Measurements from ENCODE around the gene RBM46. TPM values are rescaled to one million over a fixed set of nuclear protein-coding genes. Genes with fewer than 3 reads are reported as not detected.
A peak's percentile ranks its signal among the peaks of the same experiment; 100 is the strongest.

Gene RBM46
- total RNA-seq, 6 donors from 2014 or later: not detected

DNA sequence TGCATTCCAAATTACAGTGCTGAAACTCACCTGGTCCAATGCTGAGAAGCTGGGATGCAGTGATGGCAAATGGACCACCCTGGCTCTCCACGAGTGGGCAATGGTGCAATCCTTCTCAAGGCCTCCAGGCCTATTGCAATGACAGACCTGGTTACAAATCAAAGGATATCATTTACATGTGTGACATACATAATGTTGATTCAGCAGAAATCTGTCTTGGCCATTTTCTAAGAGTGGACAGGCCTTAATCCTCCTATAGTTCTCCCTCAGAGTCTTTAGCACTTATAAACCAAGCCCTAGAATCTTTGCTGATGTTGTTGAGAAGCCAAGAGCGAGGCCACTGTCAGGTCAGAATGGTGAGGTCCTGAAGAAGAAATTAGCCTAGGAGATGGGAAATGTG, 20.2 kb upstream of the RBM46 start:
- ATAC-seq (ENCODE audit: low FRiP score in 2 of 2) (no peak), DNase-seq (no peak)
- Histone ChIP-seq H3K9me3 (no peaks in the 10 kb centered on the region), H3K36me3 (no peaks in the 10 kb centered on the region), H3K27ac (no peak overlapping the region), H3K27me3 (no peaks in the 10 kb centered on the region), H3K4me1 (no peaks in the 10 kb centered on the region), H3K4me3 (no peak overlapping the region)
- WGBS, 2 donors: 75 to 78% methylated on average over 2 of the region's 2 CpGs
- TF ChIP-seq, protein P1, sequence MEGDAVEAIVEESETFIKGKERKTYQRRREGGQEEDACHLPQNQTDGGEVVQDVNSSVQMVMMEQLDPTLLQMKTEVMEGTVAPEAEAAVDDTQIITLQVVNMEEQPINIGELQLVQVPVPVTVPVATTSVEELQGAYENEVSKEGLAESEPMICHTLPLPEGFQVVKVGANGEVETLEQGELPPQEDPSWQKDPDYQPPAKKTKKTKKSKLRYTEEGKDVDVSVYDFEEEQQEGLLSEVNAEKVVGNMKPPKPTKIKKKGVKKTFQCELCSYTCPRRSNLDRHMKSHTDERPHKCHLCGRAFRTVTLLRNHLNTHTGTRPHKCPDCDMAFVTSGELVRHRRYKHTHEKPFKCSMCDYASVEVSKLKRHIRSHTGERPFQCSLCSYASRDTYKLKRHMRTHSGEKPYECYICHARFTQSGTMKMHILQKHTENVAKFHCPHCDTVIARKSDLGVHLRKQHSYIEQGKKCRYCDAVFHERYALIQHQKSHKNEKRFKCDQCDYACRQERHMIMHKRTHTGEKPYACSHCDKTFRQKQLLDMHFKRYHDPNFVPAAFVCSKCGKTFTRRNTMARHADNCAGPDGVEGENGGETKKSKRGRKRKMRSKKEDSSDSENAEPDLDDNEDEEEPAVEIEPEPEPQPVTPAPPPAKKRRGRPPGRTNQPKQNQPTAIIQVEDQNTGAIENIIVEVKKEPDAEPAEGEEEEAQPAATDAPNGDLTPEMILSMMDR (IDR thresholded peaks at IDR 0.05): no peak
- TF ChIP-seq POLR2AphosphoS5 (IDR thresholded peaks at IDR 0.05) (no peak), POLR2A (IDR thresholded peaks at IDR 0.05) (no peak), EP300 (IDR thresholded peaks at IDR 0.05) (no peak)

- DNase-seq: no peak
- Histone ChIP-seq H3K36me3 (no peaks in the 10 kb centered on the region), H3K9me3 (no peaks in the 10 kb centered on the region), H3K4me3 (no peak overlapping the region), H3K27ac (no peak overlapping the region), H3K4me1 (no peaks in the 10 kb centered on the region), H3K27me3 (peaks cover 0 to 13% (median 0%) of the 10 kb centered on the region in 4 donors)
- no peak for ATAC-seq (ENCODE audit: low FRiP score in 2 of 2)
- TF ChIP-seq POLR2AphosphoS5 (IDR thresholded peaks at IDR 0.05): no peak
- no peak for TF ChIP-seq POLR2A (IDR thresholded peaks at IDR 0.05)
- TF ChIP-seq EP300 (IDR thresholded peaks at IDR 0.05): no peak
- TF ChIP-seq, protein P1 (IDR thresholded peaks at IDR 0.05): no peak
- 93 to 96% methylated on average over 1 of the region's 1 CpG for WGBS, 2 donors
Measured at GRCh38 chr4:154778264-154778663, 2.8 kb upstream of the RBM46 start.

DNA sequence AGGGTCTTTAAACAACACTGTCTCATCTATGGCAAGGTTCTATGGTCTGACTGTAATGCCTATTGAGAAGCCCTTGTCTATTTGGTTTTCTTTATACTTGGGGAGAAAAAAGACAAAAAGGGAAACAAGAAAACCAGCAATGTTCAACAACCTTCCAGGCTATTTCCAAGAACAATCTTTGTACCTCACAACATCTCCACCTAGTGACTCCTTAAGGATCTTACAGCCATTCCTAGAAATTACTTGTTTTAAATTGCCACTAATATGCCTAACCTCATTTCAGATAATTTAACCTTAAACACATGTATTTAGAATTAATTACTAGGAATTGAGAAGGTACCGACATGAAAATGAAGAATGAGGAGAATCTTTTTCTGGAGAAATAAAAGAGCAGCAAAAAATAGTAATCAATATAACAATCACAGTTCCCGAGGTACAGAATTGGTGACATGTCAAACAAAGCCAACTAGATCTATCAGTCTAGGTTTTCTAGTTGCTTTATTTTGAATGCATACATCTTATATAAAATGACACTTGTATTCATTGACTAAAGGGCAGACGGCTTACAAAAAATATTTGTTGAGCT, 1.6 kb upstream of the RBM46 start:
- TF ChIP-seq POLR2AphosphoS5 (IDR thresholded peaks at IDR 0.05): no peak
- TF ChIP-seq POLR2A (IDR thresholded peaks at IDR 0.05): no peak
- TF ChIP-seq EP300 (IDR thresholded peaks at IDR 0.05): no peak
- TF ChIP-seq, protein P1 (IDR thresholded peaks at IDR 0.05): peak; percentile 14 to 47 (median 30)
- H3K9me3 ChIP-seq: no peaks in the 10 kb centered on the region
- DNase-seq: no peak
- no peak for ATAC-seq (ENCODE audit: low FRiP score in 2 of 2)
- peaks cover 0 to 13% (median 0%) of the 10 kb centered on the region in 4 donors for H3K27me3 ChIP-seq
- 44 to 45% methylated on average over 3 of the region's 3 CpGs for WGBS, 2 donors
- H3K27ac ChIP-seq: no peak overlapping the region
- H3K4me1 ChIP-seq: no peaks in the 10 kb centered on the region
- H3K36me3 ChIP-seq: no peaks in the 10 kb centered on the region
- H3K4me3 ChIP-seq: no peak overlapping the region

DNA sequence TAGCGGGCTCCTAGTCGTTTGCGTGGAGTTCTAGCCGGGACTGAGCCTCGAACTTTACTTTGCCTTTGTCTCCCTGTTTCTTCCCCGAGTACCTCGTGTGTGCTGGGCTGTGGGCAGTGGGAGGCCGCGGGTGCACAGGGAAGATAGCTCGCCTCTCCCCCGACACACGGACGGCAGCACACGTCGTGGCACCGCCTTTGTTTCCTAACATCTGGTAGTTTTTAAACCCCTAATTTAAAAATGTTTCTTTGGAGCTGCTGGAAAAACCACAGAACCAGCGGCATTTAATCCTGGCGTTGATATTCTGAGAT, 866 bp downstream of the RBM46 start:
- no peak overlapping the region for H3K4me3 ChIP-seq
- H3K27ac ChIP-seq: no peak overlapping the region
- no peaks in the 10 kb centered on the region for H3K4me1 ChIP-seq
- peaks cover 0 to 13% (median 0%) of the 10 kb centered on the region in 4 donors for H3K27me3 ChIP-seq
- TF ChIP-seq, protein P1 (IDR thresholded peaks at IDR 0.05): no peak
- TF ChIP-seq POLR2AphosphoS5 (IDR thresholded peaks at IDR 0.05) (no peak), EP300 (IDR thresholded peaks at IDR 0.05) (no peak), POLR2A (IDR thresholded peaks at IDR 0.05) (no peak)
- DNase-seq: no peak
- 82 to 87% methylated on average over 15 to 18 of the region's 18 CpGs for WGBS, 2 donors
- ATAC-seq (ENCODE audit: low FRiP score in 2 of 2): no peak
- H3K9me3 ChIP-seq: no peaks in the 10 kb centered on the region
- no peaks in the 10 kb centered on the region for H3K36me3 ChIP-seq

GRCh38 chr4:154807042-154807630, 26.1 kb downstream of the RBM46 start:
- no peaks in the 10 kb centered on the region for H3K4me1 ChIP-seq
- no peaks in the 10 kb centered on the region for H3K27me3 ChIP-seq
- no peak overlapping the region for H3K4me3 ChIP-seq
- H3K36me3 ChIP-seq: no peaks in the 10 kb centered on the region
- DNase-seq (no peak), ATAC-seq (ENCODE audit: low FRiP score in 2 of 2) (no peak)
- no peaks in the 10 kb centered on the region for H3K9me3 ChIP-seq
- 21% methylated on average over 3 of the region's 3 CpGs for WGBS, 2 donors
- H3K27ac ChIP-seq: no peak overlapping the region
- TF ChIP-seq, protein P1 (IDR thresholded peaks at IDR 0.05): peak in 4 of 6 experiments; percentile 23 to 67 (median 52)
- TF ChIP-seq POLR2AphosphoS5 (IDR thresholded peaks at IDR 0.05) (no peak), POLR2A (IDR thresholded peaks at IDR 0.05) (no peak), EP300 (IDR thresholded peaks at IDR 0.05) (no peak)
